Breast epithelium (tissue), 3 donors: ENCODE measurements around the gene LTF.

ENCODE experiments used
- POLR2A ChIP-seq: fragments of 450-650 bp; IDR thresholded peaks from one replicate; pipeline ENCODE4 v1.6.1; 2016; ENCODE audit warnings: antibody characterized with exemption, mild to moderate bottlenecking, moderate library complexity
- POLR2AphosphoS5 ChIP-seq, 3 donors: sonication (generic); formaldehyde crosslinking; IDR thresholded peaks; one replicate each; pipeline ENCODE4 v1.6.1; 2017; ENCODE audit warnings: antibody characterized with exemption in 3 of 3
- TF ChIP-seq, protein P1 (sequence below), 3 donors: fragments of 450-650 bp; IDR thresholded peaks; one replicate each; pipeline ENCODE4 v1.5.1; 2016 to 2017; ENCODE audit warnings: antibody characterized with exemption in 3 of 3, mild to moderate bottlenecking in 3 of 3, moderate library complexity in 3 of 3

DNA sequence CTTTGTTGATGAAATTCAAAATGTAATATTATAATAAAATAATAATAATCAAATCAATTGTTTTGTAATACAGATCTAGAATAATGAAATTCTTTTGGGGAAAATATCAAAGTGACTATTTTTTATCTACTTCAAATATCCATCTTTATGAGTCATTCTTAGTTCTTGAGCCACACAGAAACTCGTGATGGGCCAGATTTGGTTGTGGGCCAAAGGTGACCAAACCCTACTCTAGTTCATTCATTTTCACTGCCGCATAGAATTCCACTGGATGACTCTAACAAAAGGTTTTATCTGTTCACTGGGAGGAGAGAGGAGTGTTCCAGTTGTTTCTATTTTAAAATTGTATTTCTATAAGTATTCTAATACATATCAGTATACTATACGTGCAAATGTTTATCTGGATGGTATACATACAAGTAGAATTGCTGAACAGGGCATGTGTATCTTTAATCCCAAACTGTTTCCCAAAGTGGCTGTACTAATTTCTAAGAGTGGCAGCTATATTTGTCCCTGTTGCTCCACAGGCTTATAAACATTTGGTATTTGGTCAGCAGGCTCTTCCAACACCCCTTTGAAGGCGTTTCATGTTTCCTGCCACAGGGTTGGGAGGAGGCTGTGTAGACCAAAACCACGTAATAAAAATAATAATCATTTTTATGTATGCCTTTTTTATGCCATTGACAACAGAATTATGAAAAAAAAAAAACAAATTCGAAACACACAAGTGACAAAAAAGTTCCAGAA, 25.8 kb upstream of the LTF start:
- TF ChIP-seq POLR2A (no peak), POLR2AphosphoS5 (IDR thresholded peaks at IDR 0.05) (no peak)
- TF ChIP-seq, protein P1, sequence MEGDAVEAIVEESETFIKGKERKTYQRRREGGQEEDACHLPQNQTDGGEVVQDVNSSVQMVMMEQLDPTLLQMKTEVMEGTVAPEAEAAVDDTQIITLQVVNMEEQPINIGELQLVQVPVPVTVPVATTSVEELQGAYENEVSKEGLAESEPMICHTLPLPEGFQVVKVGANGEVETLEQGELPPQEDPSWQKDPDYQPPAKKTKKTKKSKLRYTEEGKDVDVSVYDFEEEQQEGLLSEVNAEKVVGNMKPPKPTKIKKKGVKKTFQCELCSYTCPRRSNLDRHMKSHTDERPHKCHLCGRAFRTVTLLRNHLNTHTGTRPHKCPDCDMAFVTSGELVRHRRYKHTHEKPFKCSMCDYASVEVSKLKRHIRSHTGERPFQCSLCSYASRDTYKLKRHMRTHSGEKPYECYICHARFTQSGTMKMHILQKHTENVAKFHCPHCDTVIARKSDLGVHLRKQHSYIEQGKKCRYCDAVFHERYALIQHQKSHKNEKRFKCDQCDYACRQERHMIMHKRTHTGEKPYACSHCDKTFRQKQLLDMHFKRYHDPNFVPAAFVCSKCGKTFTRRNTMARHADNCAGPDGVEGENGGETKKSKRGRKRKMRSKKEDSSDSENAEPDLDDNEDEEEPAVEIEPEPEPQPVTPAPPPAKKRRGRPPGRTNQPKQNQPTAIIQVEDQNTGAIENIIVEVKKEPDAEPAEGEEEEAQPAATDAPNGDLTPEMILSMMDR (IDR thresholded peaks at IDR 0.05) = no peak
